Type B pancreatic cell (in vitro differentiated cells): Measurements from ENCODE around the gene CIT. TPM values are rescaled to one million over a fixed set of nuclear protein-coding genes. Genes with fewer than 3 reads are reported as not detected.

Experiments used
- DNase-seq: peaks from one replicate; pipeline ENCODE4 v3.0.0; 2021; ENCODE audit warnings: mixed read lengths; ENCODE audit not compliant: unreplicated experiment; ENCODE audit errors: extremely low spot score
- H3K27ac Mint-ChIP-seq: 2 replicates; pipeline ENCODE4 v1.8.0; 2021; ENCODE audit warnings: mild to moderate bottlenecking, mixed read lengths
- H3K27me3 Mint-ChIP-seq: 2 replicates; pipeline ENCODE4 v1.8.0; 2021; ENCODE audit warnings: mixed read lengths
- H3K36me3 Mint-ChIP-seq: 2 replicates; pipeline ENCODE4 v1.8.0; 2021; ENCODE audit warnings: mixed read lengths
- H3K4me1 Mint-ChIP-seq: one replicate; pipeline ENCODE4 v1.8.0; 2021; ENCODE audit warnings: mixed read lengths; ENCODE audit not compliant: unreplicated experiment
- H3K4me3 Mint-ChIP-seq: 2 replicates; pipeline ENCODE4 v1.8.0; 2021; ENCODE audit warnings: mild to moderate bottlenecking, mixed read lengths
- H3K9me3 Mint-ChIP-seq: 2 replicates; pipeline ENCODE4 v1.8.0; 2021; ENCODE audit warnings: mixed read lengths
- CTCF ChIP-seq: fragments of 200-600 bp; sonication (generic); conservative IDR thresholded peaks from 2 replicates; pipeline ENCODE4 v1.5.0; 2021; ENCODE audit warnings: antibody characterized with exemption, mild to moderate bottlenecking
- total RNA-seq: library from RNA; stranded (reverse); gene quantifications from 2 replicates; pipeline ENCODE4 v1.2.1, GENCODE V29; 2021; ENCODE audit warnings: low replicate concordance

Gene CIT
- total RNA-seq, 1 donor from 2014 or later: 50.9 TPM

GRCh38 chr12:119689935-119690500 is 187.1 kb downstream of the CIT start:
- H3K4me1 Mint-ChIP-seq: peaks cover 16% of the 10 kb centered on the region
- DNase-seq: no peak
- H3K9me3 Mint-ChIP-seq: peaks cover under 1% of the 10 kb centered on the region
- H3K4me3 Mint-ChIP-seq: no peak overlapping the region
- no peak overlapping the region for H3K27ac Mint-ChIP-seq
- peaks cover 24% of the 10 kb centered on the region for H3K36me3 Mint-ChIP-seq
- no peaks in the 10 kb centered on the region for H3K27me3 Mint-ChIP-seq
- no peak for TF ChIP-seq CTCF

DNA sequence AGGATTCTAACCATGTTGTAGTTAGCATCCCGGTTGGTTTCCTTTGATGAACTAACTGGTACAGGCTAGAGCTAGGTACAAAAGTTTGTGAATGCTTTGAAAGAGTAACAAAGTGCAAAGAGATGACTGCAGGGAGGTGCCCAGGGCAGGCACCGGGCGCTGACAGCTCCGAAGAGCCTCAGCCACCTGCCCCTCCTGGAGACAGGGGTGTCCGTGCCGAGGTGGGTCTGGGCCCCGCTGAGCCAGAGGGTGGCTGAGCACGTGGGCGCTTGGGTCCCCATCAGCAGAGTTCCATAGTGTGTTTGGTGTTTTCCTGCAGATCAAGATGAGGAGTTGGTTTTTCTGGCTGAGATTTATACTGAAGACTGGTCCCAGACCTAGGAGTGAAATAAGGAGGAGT is 189.2 kb downstream of the CIT start:
- no peak for TF ChIP-seq CTCF
- Mint-ChIP-seq H3K4me3 (no peak overlapping the region), H3K9me3 (peaks cover 5% of the 10 kb centered on the region), H3K4me1 (peaks cover 32% of the 10 kb centered on the region), H3K36me3 (peaks cover 24% of the 10 kb centered on the region), H3K27me3 (no peaks in the 10 kb centered on the region), H3K27ac (no peak overlapping the region)
- no peak for DNase-seq

DNA sequence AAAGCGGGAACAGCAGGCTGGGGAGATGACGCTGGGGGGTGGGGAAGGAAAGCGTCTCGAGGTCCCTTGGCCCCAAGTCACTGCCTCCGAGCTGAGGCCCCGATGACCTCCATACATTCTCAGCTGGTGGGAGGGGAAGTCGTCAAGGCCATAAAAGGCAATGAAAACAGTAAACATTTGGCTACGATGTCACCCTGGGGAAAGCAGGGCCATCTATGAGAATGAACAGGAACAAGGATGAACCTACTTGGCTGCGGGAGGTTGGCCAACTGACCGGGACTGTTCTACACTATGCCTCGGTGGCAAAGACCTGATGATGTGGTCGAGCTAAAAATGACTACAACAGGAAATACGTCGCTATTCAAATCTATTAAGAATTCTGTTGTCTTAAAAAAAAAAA is 189.7 kb downstream of the CIT start:
- H3K4me1 Mint-ChIP-seq: peaks cover 32% of the 10 kb centered on the region
- H3K27me3 Mint-ChIP-seq: no peaks in the 10 kb centered on the region
- DNase-seq: no peak
- TF ChIP-seq CTCF: no peak
- H3K9me3 Mint-ChIP-seq: peaks cover 5% of the 10 kb centered on the region
- H3K4me3 Mint-ChIP-seq: no peak overlapping the region
- no peak overlapping the region for H3K27ac Mint-ChIP-seq
- peaks cover 24% of the 10 kb centered on the region for H3K36me3 Mint-ChIP-seq

GRCh38 chr12:119686776-119687175 is 190.3 kb downstream of the CIT start:
- no peak for TF ChIP-seq CTCF
- DNase-seq: no peak
- Mint-ChIP-seq H3K27ac (no peak overlapping the region), H3K36me3 (peaks cover 27% of the 10 kb centered on the region), H3K4me1 (peaks cover 32% of the 10 kb centered on the region), H3K27me3 (no peaks in the 10 kb centered on the region), H3K4me3 (no peak overlapping the region), H3K9me3 (peaks cover 5% of the 10 kb centered on the region)

- Mint-ChIP-seq H3K9me3 (peaks cover 5% of the 10 kb centered on the region), H3K27me3 (no peaks in the 10 kb centered on the region), H3K4me1 (peaks cover 32% of the 10 kb centered on the region), H3K36me3 (peaks cover 27% of the 10 kb centered on the region), H3K27ac (no peak overlapping the region), H3K4me3 (no peak overlapping the region)
- DNase-seq: no peak
- no peak for TF ChIP-seq CTCF
These were observed 190.8 kb downstream of the CIT start for GRCh38 chr12:119686355-119686754.

DNA sequence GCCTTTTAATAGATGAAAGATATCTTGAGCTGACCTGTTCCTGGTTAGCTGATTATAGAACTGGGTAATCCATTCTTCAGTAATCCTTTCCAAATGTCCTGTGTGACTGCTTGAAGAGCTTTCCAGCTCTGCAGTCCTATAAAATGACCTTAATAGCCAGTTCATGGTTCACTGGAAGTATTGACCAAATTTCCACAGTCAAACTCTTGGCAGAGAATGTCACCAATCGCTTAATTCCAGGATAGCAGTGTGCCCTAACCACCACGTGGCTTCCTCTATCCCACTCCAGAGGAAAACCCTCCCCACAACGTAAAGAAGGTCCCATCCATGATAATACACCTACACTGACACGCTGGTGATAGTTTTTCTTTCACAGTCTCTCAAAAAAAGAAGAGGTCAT is 191.7 kb downstream of the CIT start:
- Mint-ChIP-seq H3K4me1 (peaks cover 32% of the 10 kb centered on the region), H3K36me3 (peaks cover 27% of the 10 kb centered on the region), H3K4me3 (no peak overlapping the region), H3K27me3 (no peaks in the 10 kb centered on the region), H3K9me3 (peaks cover 5% of the 10 kb centered on the region), H3K27ac (peak overlapping the region; percentile 83)
- no peak for DNase-seq
- no peak for TF ChIP-seq CTCF
